HS-5 (cell line): ENCODE results near the gene C17orf67.

Experiments
- DNase-seq: peaks from one replicate; pipeline ENCODE4 v3.0.0-alpha.2; 2012; ENCODE audit warnings: low read depth

C17orf67 gene

GRCh38 chr17:56833809-56834379 is at the start of gene C17orf67, which contains the start of gene DGKE:
TSS of gene C17orf67 (minus strand) at chr17:56833920. CDS start at chr17:56815810, 18,110 bp downstream.
TSS of gene DGKE (plus strand) at chr17:56834151. CDS start at chr17:56834796, 645 bp downstream.
- DNase-seq, result peak; percentile 79

GRCh38 chr17:56881685-56882295 is 48.1 kb upstream of the C17orf67 start:
- no peak for DNase-seq

- no peak for DNase-seq
Measured at GRCh38 chr17:56880571-56880970, 46.9 kb upstream of the C17orf67 start.

GRCh38 chr17:56880133-56880532 is 46.4 kb upstream of the C17orf67 start:
- DNase-seq, result no peak

- no peak for DNase-seq
Measured at GRCh38 chr17:56879280-56879679, 45.6 kb upstream of the C17orf67 start.

- DNase-seq, result no peak
Measured at GRCh38 chr17:56876766-56877179, 43.1 kb upstream of the C17orf67 start.

- DNase-seq, result no peak
Measured at GRCh38 chr17:56870081-56870651, 36.4 kb upstream of the C17orf67 start.

- DNase-seq, result no peak
Measured at GRCh38 chr17:56868716-56869115, 35.0 kb upstream of the C17orf67 start.

GRCh38 chr17:56867948-56868376 is 34.2 kb upstream of the C17orf67 start:
- peak; percentile 60 for DNase-seq

GRCh38 chr17:56866496-56866895 is 32.8 kb upstream of the C17orf67 start:
- DNase-seq, result no peak

GRCh38 chr17:56866076-56866475 is 32.4 kb upstream of the C17orf67 start:
- no peak for DNase-seq

GRCh38 chr17:56863974-56864373 is 30.3 kb upstream of the C17orf67 start:
- DNase-seq, result no peak

- DNase-seq, result no peak
Measured at GRCh38 chr17:56861899-56862298, 28.2 kb upstream of the C17orf67 start.

- no peak for DNase-seq
Measured at GRCh38 chr17:56851008-56851407, 17.3 kb upstream of the C17orf67 start.

GRCh38 chr17:56850591-56850990 is 16.9 kb upstream of the C17orf67 start:
- no peak for DNase-seq

GRCh38 chr17:56849131-56849530 is 15.4 kb upstream of the C17orf67 start:
- no peak for DNase-seq

- DNase-seq, result no peak
Measured at GRCh38 chr17:56847106-56847505, 13.4 kb upstream of the C17orf67 start.

GRCh38 chr17:56845934-56846333 is 12.2 kb upstream of the C17orf67 start:
- no peak for DNase-seq

GRCh38 chr17:56842577-56842976 is 8.9 kb upstream of the C17orf67 start:
- DNase-seq, result no peak

GRCh38 chr17:56838687-56839086 is 5.0 kb upstream of the C17orf67 start:
- no peak for DNase-seq

- DNase-seq, result no peak
Measured at GRCh38 chr17:56835264-56835585, 1.5 kb upstream of the C17orf67 start.

- DNase-seq, result no peak
Measured at GRCh38 chr17:56834380-56835263, 902 bp upstream of the C17orf67 start.
